ENCODE data around the gene STPG3.

The STPG3 gene

DNA sequence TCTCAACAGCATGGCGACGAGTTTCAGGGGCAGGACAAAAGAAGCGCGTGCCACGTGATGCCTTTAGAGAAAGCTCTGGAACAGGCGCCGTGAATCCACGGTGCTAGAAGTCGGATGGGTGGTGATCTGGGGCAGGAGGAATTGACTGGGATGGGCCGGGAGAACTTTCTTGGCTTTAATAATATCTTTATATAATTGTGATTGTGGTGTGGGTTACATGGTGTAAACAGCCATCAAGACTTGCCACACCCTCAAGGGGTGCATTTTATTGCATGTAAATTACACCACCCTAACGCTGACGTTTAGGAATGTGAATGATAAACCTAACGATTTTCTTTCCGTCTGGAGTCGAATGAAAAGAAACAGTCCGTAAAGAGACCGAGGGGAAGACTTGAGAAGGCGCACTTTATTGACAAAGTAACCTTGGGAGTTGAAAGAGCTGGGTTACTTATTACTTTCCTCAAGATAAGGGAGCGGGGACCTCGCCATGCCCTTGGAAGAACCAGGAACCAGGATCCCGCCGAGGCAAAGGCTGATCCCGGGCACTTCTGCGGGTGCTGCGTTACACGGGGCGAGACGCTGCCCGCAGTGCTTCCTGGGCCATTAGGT lies 42.5 kb downstream of the STPG3 start:
- no CpG with 5 or more reads among the region's 29 CpGs for WGBS (ENCODE audit: insufficient coverage, insufficient read length)
- Histone ChIP-seq H3K27ac (ENCODE audit: low read length) (no peak overlapping the region), H3K9me3 (ENCODE audit: control insufficient read depth, insufficient read depth, low read length) (no peaks in the 10 kb centered on the region), H3K4me3 (ENCODE audit: low read length) (no peak overlapping the region), H3K4me1 (ENCODE audit: control insufficient read depth, insufficient read depth, low read length) (peaks cover 16% of the 10 kb centered on the region), H3K36me3 (ENCODE audit: control insufficient read depth, insufficient read depth, low read length) (no peaks in the 10 kb centered on the region), H3K27me3 (ENCODE audit: control insufficient read depth, insufficient read depth, low read length) (no peaks in the 10 kb centered on the region; the same call in 1 of the 2 replicates)
- DNase-seq (ENCODE audit: low read depth, low spot score) = no peak

DNA sequence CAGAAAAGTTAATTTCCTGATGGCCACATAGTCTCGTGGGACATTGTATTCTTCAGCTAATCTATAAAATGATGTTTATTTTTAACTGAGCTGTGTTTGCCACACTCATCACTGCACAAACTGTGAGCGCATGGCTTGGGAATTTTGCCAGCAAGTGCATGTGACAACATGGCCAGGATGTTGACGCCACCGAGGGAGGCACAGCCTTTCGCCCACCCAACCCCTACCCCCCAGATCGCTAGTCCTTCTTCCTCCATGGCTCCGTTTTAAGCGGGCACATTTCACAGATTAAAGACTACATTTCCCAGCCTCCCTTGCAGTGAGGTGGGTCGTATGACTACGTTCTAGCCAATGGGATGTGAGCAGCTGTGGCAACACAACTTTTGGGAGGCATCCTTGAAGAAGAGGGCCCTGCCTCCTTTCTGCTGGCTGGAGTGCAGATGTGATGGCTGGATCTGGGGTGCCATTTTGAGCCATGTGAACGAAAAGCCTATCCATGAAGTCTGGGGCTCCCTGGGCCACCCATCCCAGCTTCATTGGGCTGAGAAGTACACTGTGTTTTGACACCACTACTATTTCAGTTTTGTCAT lies 43.1 kb downstream of the STPG3 start:
- DNase-seq (ENCODE audit: low read depth, low spot score) = no peak
- H3K27me3 ChIP-seq (ENCODE audit: control insufficient read depth, insufficient read depth, low read length) = no peaks in the 10 kb centered on the region; the same call in 1 of the 2 replicates
- H3K4me3 ChIP-seq (ENCODE audit: low read length) = no peak overlapping the region
- no peaks in the 10 kb centered on the region for H3K36me3 ChIP-seq (ENCODE audit: control insufficient read depth, insufficient read depth, low read length)
- no CpG with 5 or more reads among the region's 11 CpGs for WGBS (ENCODE audit: insufficient coverage, insufficient read length)
- no peaks in the 10 kb centered on the region for H3K9me3 ChIP-seq (ENCODE audit: control insufficient read depth, insufficient read depth, low read length)
- peaks cover 18% of the 10 kb centered on the region for H3K4me1 ChIP-seq (ENCODE audit: control insufficient read depth, insufficient read depth, low read length)
- no peak overlapping the region for H3K27ac ChIP-seq (ENCODE audit: low read length)

GRCh38 chr9:137294681-137295237 lies 43.7 kb downstream of the STPG3 start:
- no peaks in the 10 kb centered on the region for H3K9me3 ChIP-seq (ENCODE audit: control insufficient read depth, insufficient read depth, low read length)
- no peak overlapping the region for H3K27ac ChIP-seq (ENCODE audit: low read length)
- H3K36me3 ChIP-seq (ENCODE audit: control insufficient read depth, insufficient read depth, low read length) = no peaks in the 10 kb centered on the region
- WGBS (ENCODE audit: insufficient coverage, insufficient read length) = no CpG with 5 or more reads among the region's 35 CpGs
- H3K4me3 ChIP-seq (ENCODE audit: low read length) = no peak overlapping the region
- peaks cover 20% of the 10 kb centered on the region for H3K4me1 ChIP-seq (ENCODE audit: control insufficient read depth, insufficient read depth, low read length)
- DNase-seq (ENCODE audit: low read depth, low spot score) = no peak
- H3K27me3 ChIP-seq (ENCODE audit: control insufficient read depth, insufficient read depth, low read length) = no peaks in the 10 kb centered on the region; the same call in 1 of the 2 replicates

DNA sequence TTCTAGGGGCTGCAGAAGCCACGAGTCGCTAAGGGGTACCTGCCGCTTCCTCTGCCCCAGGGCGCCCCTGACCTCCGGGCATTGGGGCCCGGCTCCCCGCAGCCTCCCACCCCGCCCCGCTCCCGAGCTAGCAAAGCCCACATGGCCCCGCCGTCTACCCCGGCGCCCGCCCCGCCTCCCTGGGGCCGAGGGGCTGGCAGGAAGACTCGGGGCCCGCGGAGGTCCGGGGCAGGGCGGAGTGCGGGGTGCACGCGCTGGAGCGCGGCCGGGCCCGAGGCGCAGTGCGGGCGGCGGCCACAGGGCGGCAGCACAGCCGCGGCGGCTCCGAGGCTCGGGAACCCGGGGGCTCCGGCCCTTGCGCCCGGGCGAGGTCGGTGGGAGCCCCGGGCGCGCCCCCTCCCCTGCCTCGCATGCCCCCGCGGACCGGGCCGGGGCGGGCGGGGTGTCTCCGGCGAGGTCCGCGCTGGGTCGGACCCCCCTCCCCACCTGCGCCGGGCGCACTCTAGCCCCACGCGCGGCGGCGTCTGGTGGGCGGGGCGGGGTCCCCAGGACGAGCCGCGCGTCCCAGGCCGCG lies 44.2 kb downstream of the STPG3 start:
- no peaks in the 10 kb centered on the region for H3K9me3 ChIP-seq (ENCODE audit: control insufficient read depth, insufficient read depth, low read length)
- H3K27ac ChIP-seq (ENCODE audit: low read length) = no peak overlapping the region
- peak overlapping the region; percentile 52; the same call in 1 of the 2 replicates for H3K4me3 ChIP-seq (ENCODE audit: low read length)

DNA sequence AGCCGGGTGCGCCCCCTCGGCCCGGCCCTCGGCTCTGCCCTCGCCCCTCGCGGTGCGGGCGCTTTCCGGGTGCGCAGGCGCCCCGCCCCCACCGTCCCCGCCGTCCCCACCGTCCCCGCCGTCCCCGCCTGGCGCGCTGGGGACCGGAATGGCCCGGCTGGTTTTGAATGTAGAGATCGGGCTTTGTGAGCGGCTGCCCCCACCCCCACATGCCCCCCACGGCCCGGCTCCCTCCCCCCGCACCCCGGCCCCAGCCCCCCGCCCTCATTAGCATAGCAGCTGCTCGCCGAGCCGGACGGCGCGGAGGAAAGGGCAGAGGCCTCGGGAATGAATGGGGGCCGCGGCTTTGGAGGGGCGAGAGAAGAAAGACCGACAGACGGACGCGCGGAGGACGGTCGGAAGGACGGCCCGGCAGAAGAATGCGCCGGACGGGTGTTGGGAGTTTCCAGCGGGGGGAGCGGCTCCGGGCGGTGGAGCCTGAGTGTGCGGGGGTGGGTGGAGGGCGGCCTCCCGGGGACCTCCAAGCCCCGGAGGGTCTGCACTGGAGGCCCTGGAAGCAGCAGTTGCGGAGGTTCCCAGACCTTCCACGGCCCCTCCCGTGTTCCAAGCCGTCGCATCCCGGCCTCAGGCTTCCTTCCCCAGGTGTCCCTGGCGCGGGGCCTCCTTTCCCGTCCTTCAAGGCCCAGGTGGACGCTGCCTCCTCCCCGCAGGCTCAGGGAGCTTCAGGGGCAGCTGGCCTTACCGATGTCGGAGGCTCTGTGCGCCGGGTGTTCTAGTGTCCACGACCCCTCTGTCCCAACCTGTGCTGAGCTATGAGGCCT lies 45.0 kb downstream of the STPG3 start:
- no CpG with 5 or more reads among the region's 78 CpGs for WGBS (ENCODE audit: insufficient coverage, insufficient read length)
- no peak for DNase-seq (ENCODE audit: low read depth, low spot score)
- no peak overlapping the region for H3K27ac ChIP-seq (ENCODE audit: low read length)

More for the DNA sequence above, 44.2 kb downstream of the STPG3 start:
- Histone ChIP-seq H3K27me3 (ENCODE audit: control insufficient read depth, insufficient read depth, low read length) (no peaks in the 10 kb centered on the region; the same call in 1 of the 2 replicates), H3K36me3 (ENCODE audit: control insufficient read depth, insufficient read depth, low read length) (no peaks in the 10 kb centered on the region), H3K4me1 (ENCODE audit: control insufficient read depth, insufficient read depth, low read length) (peaks cover 20% of the 10 kb centered on the region)
- DNase-seq (ENCODE audit: low read depth, low spot score) = no peak
- no CpG with 5 or more reads among the region's 76 CpGs for WGBS (ENCODE audit: insufficient coverage, insufficient read length)

GRCh38 chr9:137296670-137297664 lies 45.9 kb downstream of the STPG3 start:
- Histone ChIP-seq H3K4me3 (ENCODE audit: low read length) (no peak overlapping the region; the same call in 1 of the 2 replicates), H3K27ac (ENCODE audit: low read length) (no peak overlapping the region), H3K36me3 (ENCODE audit: control insufficient read depth, insufficient read depth, low read length) (no peaks in the 10 kb centered on the region), H3K9me3 (ENCODE audit: control insufficient read depth, insufficient read depth, low read length) (no peaks in the 10 kb centered on the region), H3K4me1 (ENCODE audit: control insufficient read depth, insufficient read depth, low read length) (peaks cover 22% of the 10 kb centered on the region), H3K27me3 (ENCODE audit: control insufficient read depth, insufficient read depth, low read length) (no peaks in the 10 kb centered on the region; the same call in 1 of the 2 replicates)
- no CpG with 5 or more reads among the region's 24 CpGs for WGBS (ENCODE audit: insufficient coverage, insufficient read length)
- no peak for DNase-seq (ENCODE audit: low read depth, low spot score)

More for the DNA sequence above, 45.0 kb downstream of the STPG3 start:
- Histone ChIP-seq H3K4me1 (ENCODE audit: control insufficient read depth, insufficient read depth, low read length) (peaks cover 20% of the 10 kb centered on the region), H3K36me3 (ENCODE audit: control insufficient read depth, insufficient read depth, low read length) (no peaks in the 10 kb centered on the region), H3K9me3 (ENCODE audit: control insufficient read depth, insufficient read depth, low read length) (no peaks in the 10 kb centered on the region), H3K27me3 (ENCODE audit: control insufficient read depth, insufficient read depth, low read length) (no peaks in the 10 kb centered on the region; the same call in 1 of the 2 replicates), H3K4me3 (ENCODE audit: low read length) (peak overlapping the region; percentile 52; the same call in 1 of the 2 replicates)

- Histone ChIP-seq H3K4me1 (ENCODE audit: control insufficient read depth, insufficient read depth, low read length) (peaks cover 23% of the 10 kb centered on the region), H3K36me3 (ENCODE audit: control insufficient read depth, insufficient read depth, low read length) (no peaks in the 10 kb centered on the region)
- no peak for DNase-seq (ENCODE audit: low read depth, low spot score)
These were observed 46.9 kb downstream of the STPG3 start for GRCh38 chr9:137297966-137298365.

GRCh38 chr9:137298401-137299202 lies 47.5 kb downstream of the STPG3 start:
- no peak overlapping the region for H3K4me3 ChIP-seq (ENCODE audit: low read length)
- no CpG with 5 or more reads among the region's 24 CpGs for WGBS (ENCODE audit: insufficient coverage, insufficient read length)
- no peaks in the 10 kb centered on the region for H3K9me3 ChIP-seq (ENCODE audit: control insufficient read depth, insufficient read depth, low read length)
- H3K27me3 ChIP-seq (ENCODE audit: control insufficient read depth, insufficient read depth, low read length) = no peaks in the 10 kb centered on the region; the same call in 1 of the 2 replicates
- H3K4me1 ChIP-seq (ENCODE audit: control insufficient read depth, insufficient read depth, low read length) = peaks cover 24% of the 10 kb centered on the region
- H3K27ac ChIP-seq (ENCODE audit: low read length) = no peak overlapping the region
- H3K36me3 ChIP-seq (ENCODE audit: control insufficient read depth, insufficient read depth, low read length) = no peaks in the 10 kb centered on the region
- no peak for DNase-seq (ENCODE audit: low read depth, low spot score)

More at GRCh38 chr9:137297966-137298365, 46.9 kb downstream of the STPG3 start:
- Histone ChIP-seq H3K4me3 (ENCODE audit: low read length) (no peak overlapping the region), H3K9me3 (ENCODE audit: control insufficient read depth, insufficient read depth, low read length) (no peaks in the 10 kb centered on the region), H3K27me3 (ENCODE audit: control insufficient read depth, insufficient read depth, low read length) (no peaks in the 10 kb centered on the region; the same call in 1 of the 2 replicates), H3K27ac (ENCODE audit: low read length) (no peak overlapping the region)
- WGBS (ENCODE audit: insufficient coverage, insufficient read length) = no CpG with 5 or more reads among the region's 7 CpGs

DNA sequence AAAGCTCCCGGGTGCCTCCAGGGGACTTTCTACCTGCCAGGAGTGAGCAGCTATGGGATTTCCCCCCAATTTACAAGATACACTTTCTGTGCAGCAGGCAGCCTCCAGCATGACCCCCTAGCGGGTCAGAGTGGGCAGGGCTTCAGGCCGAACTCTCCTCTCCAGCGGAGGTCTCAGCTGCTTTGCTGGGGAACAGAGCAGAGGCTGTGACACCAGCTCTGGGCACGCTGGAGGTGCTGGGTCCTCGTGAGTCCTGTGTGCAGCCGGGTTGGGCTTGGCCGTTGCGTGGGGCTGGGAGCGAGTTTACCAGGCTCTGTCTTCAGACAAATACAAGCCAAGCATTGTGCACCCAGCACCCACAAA lies 48.1 kb downstream of the STPG3 start:
- peaks cover 26% of the 10 kb centered on the region for H3K4me1 ChIP-seq (ENCODE audit: control insufficient read depth, insufficient read depth, low read length)

More for the DNA sequence above, 48.1 kb downstream of the STPG3 start:
- no peak for DNase-seq (ENCODE audit: low read depth, low spot score)
- no peaks in the 10 kb centered on the region for H3K9me3 ChIP-seq (ENCODE audit: control insufficient read depth, insufficient read depth, low read length)
- H3K36me3 ChIP-seq (ENCODE audit: control insufficient read depth, insufficient read depth, low read length) = no peaks in the 10 kb centered on the region
- H3K27me3 ChIP-seq (ENCODE audit: control insufficient read depth, insufficient read depth, low read length) = no peaks in the 10 kb centered on the region; the same call in 1 of the 2 replicates
- H3K4me3 ChIP-seq (ENCODE audit: low read length) = no peak overlapping the region; the same call in 1 of the 2 replicates
- WGBS (ENCODE audit: insufficient coverage, insufficient read length) = no CpG with 5 or more reads among the region's 10 CpGs
- no peak overlapping the region for H3K27ac ChIP-seq (ENCODE audit: low read length)

Measured in iPS DF 6.9 (cell line).